Measurements from ENCODE around the gene ACACB.

ACACB gene

DNA sequence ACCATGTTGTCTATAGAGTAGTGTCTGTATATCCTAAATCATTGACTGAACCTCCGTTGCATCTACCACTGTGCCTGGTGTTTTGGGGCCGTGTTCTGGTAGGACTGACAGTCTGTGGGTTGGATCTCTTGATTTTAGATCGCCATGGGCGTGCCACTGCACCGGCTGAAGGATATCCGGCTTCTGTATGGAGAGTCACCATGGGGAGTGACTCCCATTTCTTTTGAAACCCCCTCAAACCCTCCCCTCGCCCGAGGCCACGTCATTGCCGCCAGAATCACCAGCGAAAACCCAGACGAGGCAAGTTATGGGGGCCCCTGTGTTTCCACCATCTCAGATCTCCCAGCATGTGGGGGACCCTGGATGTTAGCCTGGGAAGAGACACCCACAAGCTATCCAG, 69.1 kb downstream of the ACACB start:
- no peak overlapping the region for H3K4me3 ChIP-seq (IDR thresholded peaks at IDR 0.05; ENCODE audit: insufficient read depth, low read depth, low read length)
- no peaks in the 10 kb centered on the region for H3K79me2 ChIP-seq (ENCODE audit: insufficient read depth, low read depth)
- no peaks in the 10 kb centered on the region for H3K27me3 ChIP-seq (ENCODE audit: insufficient read depth, low read depth)
- no peak overlapping the region for H3K9ac ChIP-seq
- H4K20me1 ChIP-seq (ENCODE audit: insufficient read depth) = no peaks in the 10 kb centered on the region
- H3K4me1 ChIP-seq (ENCODE audit: low read depth, poor library complexity, severe bottlenecking) = no peaks in the 10 kb centered on the region
- H2AFZ ChIP-seq (ENCODE audit: low read depth) = no peak overlapping the region
- H3K4me2 ChIP-seq = no peak overlapping the region
- TF ChIP-seq, protein P1, sequence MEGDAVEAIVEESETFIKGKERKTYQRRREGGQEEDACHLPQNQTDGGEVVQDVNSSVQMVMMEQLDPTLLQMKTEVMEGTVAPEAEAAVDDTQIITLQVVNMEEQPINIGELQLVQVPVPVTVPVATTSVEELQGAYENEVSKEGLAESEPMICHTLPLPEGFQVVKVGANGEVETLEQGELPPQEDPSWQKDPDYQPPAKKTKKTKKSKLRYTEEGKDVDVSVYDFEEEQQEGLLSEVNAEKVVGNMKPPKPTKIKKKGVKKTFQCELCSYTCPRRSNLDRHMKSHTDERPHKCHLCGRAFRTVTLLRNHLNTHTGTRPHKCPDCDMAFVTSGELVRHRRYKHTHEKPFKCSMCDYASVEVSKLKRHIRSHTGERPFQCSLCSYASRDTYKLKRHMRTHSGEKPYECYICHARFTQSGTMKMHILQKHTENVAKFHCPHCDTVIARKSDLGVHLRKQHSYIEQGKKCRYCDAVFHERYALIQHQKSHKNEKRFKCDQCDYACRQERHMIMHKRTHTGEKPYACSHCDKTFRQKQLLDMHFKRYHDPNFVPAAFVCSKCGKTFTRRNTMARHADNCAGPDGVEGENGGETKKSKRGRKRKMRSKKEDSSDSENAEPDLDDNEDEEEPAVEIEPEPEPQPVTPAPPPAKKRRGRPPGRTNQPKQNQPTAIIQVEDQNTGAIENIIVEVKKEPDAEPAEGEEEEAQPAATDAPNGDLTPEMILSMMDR (conservative IDR thresholded peaks at IDR 0.05; ENCODE audit: low read depth, low read length) = no peak
- H3K36me3 ChIP-seq (ENCODE audit: insufficient read depth) = no peaks in the 10 kb centered on the region
- H3K27ac ChIP-seq = no peak overlapping the region

DNA sequence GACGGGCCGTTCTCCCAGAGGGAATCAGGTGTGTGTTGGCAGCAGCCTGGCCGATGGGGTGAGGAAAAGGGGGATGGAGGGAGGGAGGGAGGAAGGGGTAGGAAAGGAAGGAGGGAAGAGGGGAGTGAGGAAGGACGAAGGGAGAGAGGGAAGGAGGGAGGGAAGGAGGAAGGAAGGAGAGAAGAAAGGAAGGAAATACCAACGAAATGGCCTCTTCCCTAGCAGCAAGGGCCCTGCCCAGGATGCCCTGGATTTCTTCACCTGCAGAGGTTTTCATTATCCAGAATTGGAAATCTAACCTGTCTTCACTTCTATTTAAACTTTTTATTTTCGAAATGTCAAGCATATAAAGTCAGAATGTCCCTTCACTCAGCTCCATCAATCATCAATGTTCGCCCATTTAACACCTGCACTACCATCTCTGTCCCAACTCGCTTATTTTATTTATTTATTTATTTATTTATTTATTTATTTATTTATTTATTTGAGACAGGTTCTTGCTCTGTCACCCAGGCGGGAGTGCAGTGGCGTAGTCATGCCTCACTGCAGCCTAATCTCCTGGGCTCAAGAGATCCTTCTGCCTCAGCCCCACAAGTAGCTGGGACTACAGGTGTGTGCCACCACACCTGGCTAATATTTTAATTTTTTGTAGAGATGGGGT, 70.7 kb downstream of the ACACB start:
- no peak overlapping the region for H3K27ac ChIP-seq
- no peaks in the 10 kb centered on the region for H3K4me1 ChIP-seq (ENCODE audit: low read depth, poor library complexity, severe bottlenecking)
- H3K9ac ChIP-seq = no peak overlapping the region
- H3K4me2 ChIP-seq = no peak overlapping the region
- H3K4me3 ChIP-seq (IDR thresholded peaks at IDR 0.05; ENCODE audit: insufficient read depth, low read depth, low read length) = no peak overlapping the region
- H3K36me3 ChIP-seq (ENCODE audit: insufficient read depth) = no peaks in the 10 kb centered on the region
- TF ChIP-seq, protein P1 (conservative IDR thresholded peaks at IDR 0.05; ENCODE audit: low read depth, low read length) = no peak
- no peaks in the 10 kb centered on the region for H3K79me2 ChIP-seq (ENCODE audit: insufficient read depth, low read depth)
- no peaks in the 10 kb centered on the region for H3K27me3 ChIP-seq (ENCODE audit: insufficient read depth, low read depth)
- no peak overlapping the region for H2AFZ ChIP-seq (ENCODE audit: low read depth)
- H4K20me1 ChIP-seq (ENCODE audit: insufficient read depth) = no peaks in the 10 kb centered on the region

DNA sequence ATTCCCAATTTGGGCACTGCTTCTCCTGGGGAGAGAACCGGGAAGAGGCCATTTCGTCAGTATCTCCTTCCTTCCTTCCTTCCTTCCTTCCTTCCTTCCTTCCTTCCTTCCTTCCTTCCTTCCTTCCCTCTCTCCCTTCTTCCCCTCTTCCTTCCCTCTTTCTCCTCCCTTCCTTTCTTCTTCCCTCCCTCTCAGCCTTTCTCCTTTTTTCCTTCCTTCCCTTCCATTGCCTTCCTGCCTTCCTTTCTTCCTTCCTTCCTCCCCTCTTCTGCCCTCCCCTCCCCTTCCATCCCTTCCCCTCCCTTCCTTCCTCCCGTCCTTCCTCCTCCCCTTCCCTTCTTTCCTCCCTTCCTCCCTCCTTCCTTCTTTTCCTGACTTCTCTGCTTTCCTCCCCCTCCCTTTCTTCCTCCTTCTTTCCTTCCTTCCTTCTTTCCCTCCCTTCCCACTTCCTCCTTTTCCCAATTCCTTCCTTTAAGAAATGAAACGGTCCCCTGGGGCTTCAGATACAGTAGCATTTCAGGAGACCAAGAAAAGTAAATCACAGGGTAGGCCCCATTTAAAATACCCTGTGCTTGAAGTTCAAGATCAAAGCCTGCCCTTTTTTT, 71.8 kb downstream of the ACACB start:
- H3K36me3 ChIP-seq (ENCODE audit: insufficient read depth) = no peaks in the 10 kb centered on the region
- H3K4me1 ChIP-seq (ENCODE audit: low read depth, poor library complexity, severe bottlenecking) = no peaks in the 10 kb centered on the region
- TF ChIP-seq, protein P1 (conservative IDR thresholded peaks at IDR 0.05; ENCODE audit: low read depth, low read length) = no peak
- no peaks in the 10 kb centered on the region for H3K27me3 ChIP-seq (ENCODE audit: insufficient read depth, low read depth)
- no peak overlapping the region for H3K4me2 ChIP-seq
- no peak overlapping the region for H3K27ac ChIP-seq
- no peak overlapping the region for H3K4me3 ChIP-seq (IDR thresholded peaks at IDR 0.05; ENCODE audit: insufficient read depth, low read depth, low read length)
- no peaks in the 10 kb centered on the region for H3K79me2 ChIP-seq (ENCODE audit: insufficient read depth, low read depth)
- no peak overlapping the region for H2AFZ ChIP-seq (ENCODE audit: low read depth)
- no peaks in the 10 kb centered on the region for H4K20me1 ChIP-seq (ENCODE audit: insufficient read depth)
- H3K9ac ChIP-seq = no peak overlapping the region

DNA sequence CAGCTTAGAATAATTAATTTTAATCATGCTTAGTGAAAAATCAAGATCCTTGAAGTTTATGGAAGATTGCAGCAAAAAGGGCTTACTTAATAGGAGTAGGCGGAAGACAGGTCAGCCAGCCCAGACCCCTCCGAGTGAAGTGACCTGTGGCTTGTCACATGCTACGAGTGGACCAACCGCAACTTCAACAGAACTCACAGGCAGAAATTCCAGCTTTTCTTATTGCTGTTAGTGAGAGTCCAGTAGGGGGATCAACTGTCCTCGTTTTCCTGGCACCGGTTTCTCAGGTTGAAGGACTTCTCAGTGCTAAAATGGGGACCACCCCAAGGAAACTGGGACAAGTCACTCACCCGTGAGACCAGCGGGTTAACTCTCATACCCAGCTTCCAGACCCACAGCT, 72.9 kb downstream of the ACACB start:
- Histone ChIP-seq H3K27ac (no peak overlapping the region), H3K27me3 (ENCODE audit: insufficient read depth, low read depth) (no peaks in the 10 kb centered on the region), H2AFZ (ENCODE audit: low read depth) (no peak overlapping the region), H3K79me2 (ENCODE audit: insufficient read depth, low read depth) (no peaks in the 10 kb centered on the region), H3K9ac (no peak overlapping the region), H3K4me2 (no peak overlapping the region), H4K20me1 (ENCODE audit: insufficient read depth) (no peaks in the 10 kb centered on the region), H3K4me3 (IDR thresholded peaks at IDR 0.05; ENCODE audit: insufficient read depth, low read depth, low read length) (no peak overlapping the region), H3K36me3 (ENCODE audit: insufficient read depth) (no peaks in the 10 kb centered on the region), H3K4me1 (ENCODE audit: low read depth, poor library complexity, severe bottlenecking) (no peaks in the 10 kb centered on the region)
- TF ChIP-seq, protein P1 (conservative IDR thresholded peaks at IDR 0.05; ENCODE audit: low read depth, low read length) = no peak

Data from KMS-11 (cell line).